H9 (cell line): ENCODE results near the gene ZNF20. TPM values are rescaled to one million over a fixed set of nuclear protein-coding genes. Genes with fewer than 3 reads are reported as not detected.

Experiments
- DNase-seq: peaks from one replicate; pipeline ENCODE4 v3.0.0-alpha.2; 2017
- H2AFZ ChIP-seq: one replicate; pipeline ENCODE4 v1.6.1; 2013; ENCODE audit warnings: mild to moderate bottlenecking, low read length, control low read depth, moderate library complexity
- H2AK5ac ChIP-seq: 2 replicates; pipeline ENCODE4 v1.6.1; 2013; ENCODE audit warnings: low read length, control low read depth, mixed read lengths; ENCODE audit not compliant: insufficient read length
- H2BK120ac ChIP-seq: one replicate; pipeline ENCODE4 v1.6.1; 2013; ENCODE audit warnings: low read depth, mild to moderate bottlenecking, low read length, control low read depth, inconsistent platforms; ENCODE audit not compliant: poor library complexity, severe bottlenecking
- H2BK12ac ChIP-seq: 2 replicates; pipeline ENCODE4 v1.6.1; 2013; ENCODE audit warnings: low read length, control low read depth, mixed read lengths, low read depth; ENCODE audit not compliant: insufficient read length
- H2BK15ac ChIP-seq: 2 replicates; pipeline ENCODE4 v1.6.1; 2013; ENCODE audit warnings: low read depth, low read length, control low read depth
- H2BK20ac ChIP-seq: one replicate; pipeline ENCODE4 v1.6.1; 2013; ENCODE audit warnings: low read depth, mild to moderate bottlenecking, low read length, control low read depth, inconsistent platforms; ENCODE audit not compliant: poor library complexity, severe bottlenecking
- H2BK5ac ChIP-seq: 2 replicates; pipeline ENCODE4 v1.6.1; 2013; ENCODE audit warnings: low read length, control low read depth, mixed read lengths; ENCODE audit not compliant: insufficient read length
- H3K14ac ChIP-seq: 2 replicates; pipeline ENCODE4 v1.6.1; 2013; ENCODE audit warnings: low read length, control low read depth; ENCODE audit not compliant: insufficient read depth
- H3K18ac ChIP-seq: 2 replicates; pipeline ENCODE4 v1.6.1; 2013; ENCODE audit warnings: low read depth, mild to moderate bottlenecking, mixed read lengths, low read length, control low read depth; ENCODE audit not compliant: insufficient read length
- H3K23ac ChIP-seq: 2 replicates; pipeline ENCODE4 v1.6.1; 2013; ENCODE audit warnings: low read length, control low read depth, mixed read lengths, low read depth; ENCODE audit not compliant: insufficient read length
- H3K23me2 ChIP-seq: 2 replicates; pipeline ENCODE4 v1.6.1; 2013; ENCODE audit warnings: low read depth, mild to moderate bottlenecking, mixed read lengths, low read length, control low read depth; ENCODE audit not compliant: insufficient read length, poor library complexity, severe bottlenecking
- H3K27ac ChIP-seq: 2 replicates; pipeline ENCODE4 v1.5.1; 2013; ENCODE audit warnings: low read length, control low read depth, mixed read lengths, low read depth; ENCODE audit not compliant: insufficient read length
- H3K27me3 ChIP-seq: 2 replicates; pipeline ENCODE4 v1.6.1; 2013; ENCODE audit warnings: low read length, control low read depth, inconsistent platforms; ENCODE audit not compliant: insufficient read depth
- H3K4ac ChIP-seq: 2 replicates; pipeline ENCODE4 v1.6.1; 2013; ENCODE audit warnings: low read depth, mild to moderate bottlenecking, control low read depth, inconsistent platforms, low read length, moderate library complexity
- H3K4me1 ChIP-seq: 2 replicates; pipeline ENCODE4 v1.6.1; 2013; ENCODE audit warnings: low read length, control low read depth, inconsistent platforms; ENCODE audit not compliant: insufficient read depth
- H3K4me2 ChIP-seq: 2 replicates; pipeline ENCODE4 v1.6.1; 2013; ENCODE audit warnings: low read length, control low read depth, mixed read lengths; ENCODE audit not compliant: insufficient read length, insufficient read depth
- H3K56ac ChIP-seq: 2 replicates; pipeline ENCODE4 v1.6.1; 2013; ENCODE audit warnings: low read depth, mild to moderate bottlenecking, mixed read lengths, low read length, control low read depth; ENCODE audit not compliant: insufficient read length
- H3K79me1 ChIP-seq: 2 replicates; pipeline ENCODE4 v1.6.1; 2013; ENCODE audit warnings: low read depth, mild to moderate bottlenecking, moderate library complexity, low read length, control low read depth, inconsistent platforms; ENCODE audit not compliant: insufficient read depth, poor library complexity, severe bottlenecking
- H3K79me2 ChIP-seq: 2 replicates; pipeline ENCODE4 v1.6.1; 2013; ENCODE audit warnings: low read length, control low read depth, inconsistent platforms; ENCODE audit not compliant: insufficient read depth
- H3K9ac ChIP-seq: 2 replicates; pipeline ENCODE4 v1.6.1; 2013; ENCODE audit warnings: low read length, control low read depth, mixed read lengths; ENCODE audit not compliant: insufficient read length; ENCODE audit errors: extremely low read depth
- H3K9me3 ChIP-seq: one replicate; pipeline ENCODE4 v1.6.1; 2013; ENCODE audit warnings: low read depth, low read length, inconsistent platforms; ENCODE audit not compliant: control insufficient read depth
- H3T11ph ChIP-seq: one replicate; pipeline ENCODE4 v1.6.1; 2013; ENCODE audit warnings: mild to moderate bottlenecking, low read length, control low read depth, inconsistent platforms
- H4K20me1 ChIP-seq: one replicate; pipeline ENCODE4 v1.6.1; 2013; ENCODE audit not compliant: control insufficient read depth, insufficient read length, insufficient read depth
- H4K5ac ChIP-seq: 2 replicates; pipeline ENCODE4 v1.6.1; 2013; ENCODE audit warnings: low read depth, mild to moderate bottlenecking, mixed read lengths, low read length, control low read depth; ENCODE audit not compliant: insufficient read length
- H4K8ac ChIP-seq: replicated peaks from 2 replicates; pipeline ENCODE4 v1.6.1; 2013; ENCODE audit warnings: low read length, control low read depth, mixed read lengths, low read depth; ENCODE audit not compliant: insufficient read length
- H4K91ac ChIP-seq: 2 replicates; pipeline ENCODE4 v1.6.1; 2013; ENCODE audit warnings: low read depth, mild to moderate bottlenecking, moderate library complexity, mixed read lengths, low read length, control low read depth; ENCODE audit not compliant: insufficient read length
- H3K27ac Mint-ChIP-seq, 3 experiments: 2 replicates in 2 of 3; 3 replicates in 1 of 3; pipeline ENCODE4 v1.8.0; 2020 to 2021; ENCODE audit warnings: mixed read lengths in 3 of 3, mild to moderate bottlenecking in 1 of 3, moderate library complexity in 1 of 3
- H3K27me3 Mint-ChIP-seq: 2 replicates; pipeline ENCODE4 v1.8.0; 2021; ENCODE audit warnings: low read depth, mild to moderate bottlenecking, moderate library complexity, mixed read lengths
- H3K36me3 Mint-ChIP-seq, 3 experiments: 2 replicates in 2 of 3; 3 replicates in 1 of 3; pipeline ENCODE4 v1.8.0; 2020 to 2021; ENCODE audit warnings: low read depth in 3 of 3, mixed read lengths in 3 of 3; ENCODE audit not compliant: insufficient read depth in 1 of 3
- H3K4me1 Mint-ChIP-seq, 2 experiments: 2 replicates each; pipeline ENCODE4 v1.8.0; 2020; ENCODE audit warnings: mixed read lengths in 2 of 2
- H3K4me3 Mint-ChIP-seq, 2 experiments: 2 replicates in 1 of 2; 3 replicates in 1 of 2; pipeline ENCODE4 v1.8.0; 2020 to 2021; ENCODE audit warnings: mild to moderate bottlenecking in 2 of 2, mixed read lengths in 2 of 2, moderate library complexity in 1 of 2
- H3K9me3 Mint-ChIP-seq, 2 experiments: 2 replicates in 1 of 2; 3 replicates in 1 of 2; pipeline ENCODE4 v1.8.0; 2020; ENCODE audit warnings: mild to moderate bottlenecking in 2 of 2, mixed read lengths in 2 of 2, moderate library complexity in 1 of 2
- CTCF ChIP-seq: fragments of 200-600 bp; sonication (generic); conservative IDR thresholded peaks from 3 replicates; pipeline ENCODE4 v1.8.0; 2021; ENCODE audit warnings: antibody characterized with exemption, mild to moderate bottlenecking
- WGBS: extraction: QIAGEN DNeasy Blood & Tissue Kit; methylation state at CpG from one replicate; pipeline ENCODE4 v1.1.7; 2013; ENCODE audit warnings: missing lambda C conversion rate, low lambda C conversion rate, mixed read lengths; ENCODE audit not compliant: insufficient read length; ENCODE audit errors: extremely low coverage; 5-methylcytosine and 5-hydroxymethylcytosine counted together
- total RNA-seq: library from RNA; stranded (reverse); gene quantifications from 2 replicates; pipeline ENCODE4 v1.2.1, GENCODE V29; 2021

ZNF20 gene
- total RNA-seq, 1 experiment from 2014 or later, result 5.6 TPM

GRCh38 chr19:12126707-12127106, 13.4 kb downstream of the ZNF20 start:
- peak; percentile 79 for TF ChIP-seq CTCF
- Histone ChIP-seq H2BK20ac (no peak overlapping the region), H2BK12ac (no peak overlapping the region), H3K9me3 (peaks cover 8% of the 10 kb centered on the region), H3K18ac (no peak overlapping the region), H3K27me3 (no peaks in the 10 kb centered on the region), H2BK5ac (no peak overlapping the region), H3K4me1 (no peaks in the 10 kb centered on the region), H2BK120ac (no peak overlapping the region), H3K23me2 (no peaks in the 10 kb centered on the region), H3K79me2 (no peaks in the 10 kb centered on the region), H2AFZ (no peak overlapping the region), H3K79me1 (no peaks in the 10 kb centered on the region), H3K27ac (no peak overlapping the region), H3K9ac (no peak overlapping the region), H2BK15ac (no peak overlapping the region), H4K91ac (no peak overlapping the region), H2AK5ac (no peak overlapping the region), H4K5ac (no peak overlapping the region), H4K8ac (no peak overlapping the region), H4K20me1 (no peaks in the 10 kb centered on the region), H3T11ph (no peak overlapping the region), H3K56ac (no peak overlapping the region), H3K4ac (no peak overlapping the region), H3K14ac (no peak overlapping the region), H3K4me2 (no peak overlapping the region), H3K23ac (no peak overlapping the region)
- Mint-ChIP-seq H3K27me3 (no peaks in the 10 kb centered on the region), H3K4me3 (no peak overlapping the region), H3K9me3 (peaks cover 23 to 38% of the 10 kb centered on the region in 2 experiments), H3K4me1 (no peaks in the 10 kb centered on the region), H3K36me3 (peaks cover 23 to 34% (median 31%) of the 10 kb centered on the region in 3 experiments), H3K27ac (no peak overlapping the region)
- no peak for DNase-seq
- no CpG with 5 or more reads among the region's 2 CpGs for WGBS
